ENCODE data around the gene PAQR4.

Gene PAQR4

DNA sequence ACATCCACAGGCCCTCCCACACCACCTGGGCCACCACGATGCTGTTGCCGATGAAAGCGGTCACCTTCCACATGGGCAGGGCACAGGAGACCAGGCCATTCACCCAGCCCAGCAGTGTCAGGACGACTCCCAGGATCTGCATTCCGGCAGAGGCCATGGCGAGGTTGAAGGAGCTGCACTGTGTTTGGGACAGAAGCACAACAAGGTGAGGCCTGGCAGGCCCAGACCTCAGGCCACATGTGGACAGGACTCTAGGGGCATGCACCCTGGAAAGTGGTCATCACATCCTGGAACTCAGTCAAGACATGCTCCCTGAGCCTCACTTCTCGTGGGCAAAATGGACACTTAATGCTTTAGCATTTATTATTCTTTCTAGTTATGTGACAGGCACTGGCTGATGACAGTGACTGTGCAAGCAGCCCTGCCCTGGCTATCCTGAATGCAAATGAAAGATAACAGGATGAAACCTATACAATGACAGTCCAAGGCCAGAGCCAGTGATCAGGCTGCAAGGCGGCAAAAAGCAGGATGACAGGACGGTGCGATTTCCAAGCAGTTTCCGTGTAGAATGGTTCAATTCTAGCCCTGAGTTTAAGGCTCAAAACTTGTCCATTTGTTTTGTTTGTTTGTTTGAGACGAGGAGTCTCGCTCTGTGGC is 46.8 kb downstream of the PAQR4 start:
- DNase-seq (ENCODE audit: low read depth): no peak
- H3K4me3 ChIP-seq (ENCODE audit: low read depth, low read length): no peak overlapping the region
- TF ChIP-seq, protein P1, sequence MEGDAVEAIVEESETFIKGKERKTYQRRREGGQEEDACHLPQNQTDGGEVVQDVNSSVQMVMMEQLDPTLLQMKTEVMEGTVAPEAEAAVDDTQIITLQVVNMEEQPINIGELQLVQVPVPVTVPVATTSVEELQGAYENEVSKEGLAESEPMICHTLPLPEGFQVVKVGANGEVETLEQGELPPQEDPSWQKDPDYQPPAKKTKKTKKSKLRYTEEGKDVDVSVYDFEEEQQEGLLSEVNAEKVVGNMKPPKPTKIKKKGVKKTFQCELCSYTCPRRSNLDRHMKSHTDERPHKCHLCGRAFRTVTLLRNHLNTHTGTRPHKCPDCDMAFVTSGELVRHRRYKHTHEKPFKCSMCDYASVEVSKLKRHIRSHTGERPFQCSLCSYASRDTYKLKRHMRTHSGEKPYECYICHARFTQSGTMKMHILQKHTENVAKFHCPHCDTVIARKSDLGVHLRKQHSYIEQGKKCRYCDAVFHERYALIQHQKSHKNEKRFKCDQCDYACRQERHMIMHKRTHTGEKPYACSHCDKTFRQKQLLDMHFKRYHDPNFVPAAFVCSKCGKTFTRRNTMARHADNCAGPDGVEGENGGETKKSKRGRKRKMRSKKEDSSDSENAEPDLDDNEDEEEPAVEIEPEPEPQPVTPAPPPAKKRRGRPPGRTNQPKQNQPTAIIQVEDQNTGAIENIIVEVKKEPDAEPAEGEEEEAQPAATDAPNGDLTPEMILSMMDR (IDR thresholded peaks at IDR 0.05; ENCODE audit: low read depth, low read length, missing control alignments): no peak

DNA sequence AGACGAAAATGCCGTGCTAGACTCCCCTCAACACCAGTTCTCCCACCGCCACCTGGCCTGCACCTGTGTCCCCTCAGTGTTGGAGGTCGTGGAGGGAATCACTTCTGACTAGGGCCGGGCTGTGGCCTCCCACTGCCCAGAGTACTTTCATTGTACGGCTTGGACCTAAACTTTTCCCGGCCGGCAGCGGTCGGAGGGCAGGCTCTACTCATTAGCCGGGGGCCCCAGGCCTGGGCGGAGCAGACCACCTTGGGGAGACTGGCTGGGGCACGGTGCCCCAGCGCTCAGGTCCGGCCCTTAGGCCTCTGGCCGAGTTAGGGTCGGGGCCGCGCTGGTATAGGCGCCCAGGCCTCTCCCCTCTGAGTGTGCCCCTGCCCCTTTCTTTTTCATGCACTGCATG is 48.2 kb downstream of the PAQR4 start:
- no peak overlapping the region for H3K4me3 ChIP-seq (ENCODE audit: low read depth, low read length)
- DNase-seq (ENCODE audit: low read depth): no peak

DNA sequence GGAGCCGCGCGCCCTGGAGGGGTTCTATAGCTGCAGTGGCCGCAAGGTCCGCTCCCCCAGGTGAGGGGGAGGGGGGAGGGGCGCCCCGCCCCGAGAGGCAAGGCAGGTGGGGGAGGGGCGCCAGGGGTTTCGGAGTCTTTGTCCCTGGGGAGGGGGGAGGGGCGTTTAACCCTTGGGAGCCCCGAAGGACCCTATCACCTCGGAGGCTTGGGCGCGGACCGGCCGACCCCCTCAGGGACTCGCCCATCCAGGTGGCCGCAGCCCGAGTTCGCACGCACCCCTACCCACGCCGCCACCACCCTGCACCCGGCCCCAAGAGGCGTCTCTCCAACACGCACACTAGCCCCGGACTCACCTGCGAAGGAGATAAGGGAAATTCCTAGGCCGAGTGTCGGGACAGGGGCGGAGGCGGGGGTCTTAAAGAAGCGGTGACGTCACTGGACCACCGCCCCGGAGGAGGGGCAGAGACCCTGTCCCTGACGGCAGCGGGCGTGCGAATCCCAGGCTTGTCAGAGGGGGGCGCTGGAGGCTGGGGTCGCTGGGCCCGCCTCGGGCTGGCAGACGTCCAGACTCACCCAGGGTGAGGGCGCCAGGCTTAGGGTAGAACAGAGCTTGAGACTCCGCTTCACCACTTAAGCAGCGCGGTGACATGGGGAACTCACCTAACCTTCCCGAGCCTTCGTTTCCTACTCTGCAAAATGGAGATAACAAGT is 48.8 kb downstream of the PAQR4 start, which contains the start of gene CLDN6:
CLDN6 (minus strand) TSS at position 390 of the 713 bp plus-strand sequence. CDS start 2,162 bp downstream, outside the sequence.
- H3K4me3 ChIP-seq (ENCODE audit: low read depth, low read length): no peak within 1 kb of the TSS
- no peak for DNase-seq (ENCODE audit: low read depth)
- TF ChIP-seq, protein P1 (IDR thresholded peaks at IDR 0.05; ENCODE audit: low read depth, low read length, missing control alignments): peak; percentile 33

More for the DNA sequence above, 48.2 kb downstream of the PAQR4 start:
- TF ChIP-seq, protein P1 (IDR thresholded peaks at IDR 0.05; ENCODE audit: low read depth, low read length, missing control alignments): no peak

DNA sequence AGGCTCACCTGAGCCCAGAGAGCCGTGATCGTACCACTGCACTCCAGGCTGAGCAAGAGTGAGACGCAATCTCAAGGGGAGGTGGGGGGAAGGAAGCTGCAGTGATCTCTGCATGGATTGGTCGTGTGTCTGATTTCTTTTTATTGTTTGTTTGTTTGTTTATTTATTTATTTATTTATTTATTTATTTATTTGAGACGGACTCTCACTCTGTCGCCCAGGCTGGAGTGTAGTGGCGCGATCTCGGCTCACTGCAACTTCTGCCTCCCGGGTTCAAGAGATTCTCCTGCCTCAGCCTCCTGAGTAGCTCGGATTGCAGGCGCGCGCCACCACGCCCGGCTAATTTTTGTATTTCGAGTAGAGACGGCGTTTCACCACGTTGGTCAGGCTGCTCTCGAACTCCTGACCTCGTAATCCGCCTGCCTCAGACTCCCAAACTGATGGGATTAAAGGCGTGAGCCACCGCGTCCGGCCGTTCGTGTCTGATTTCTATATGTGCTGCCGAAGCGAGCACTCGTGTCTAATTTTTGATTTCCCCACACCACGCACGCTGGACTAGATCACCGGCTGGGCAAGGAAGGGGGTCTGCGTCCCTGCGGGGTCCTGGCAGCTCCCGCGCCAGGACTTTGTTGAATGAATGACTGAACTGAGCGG is 50.6 kb downstream of the PAQR4 start:
- DNase-seq (ENCODE audit: low read depth): no peak
- peak overlapping the region; percentile 46 for H3K4me3 ChIP-seq (ENCODE audit: low read depth, low read length)
- TF ChIP-seq, protein P1 (IDR thresholded peaks at IDR 0.05; ENCODE audit: low read depth, low read length, missing control alignments): no peak

DNA sequence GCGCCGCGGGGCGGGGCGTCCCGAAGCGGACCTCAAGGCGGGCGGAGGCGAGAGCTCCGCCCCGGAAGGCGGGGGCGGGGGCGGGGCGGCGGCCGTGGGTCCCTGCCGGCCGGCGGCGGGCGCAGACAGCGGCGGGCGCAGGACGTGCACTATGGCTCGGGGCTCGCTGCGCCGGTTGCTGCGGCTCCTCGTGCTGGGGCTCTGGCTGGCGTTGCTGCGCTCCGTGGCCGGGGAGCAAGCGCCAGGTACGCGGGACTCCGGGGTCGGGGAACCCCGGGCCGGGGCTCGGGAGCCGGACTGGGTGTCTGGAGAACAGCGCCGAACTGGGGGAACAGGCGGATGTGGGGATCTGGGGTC is 51.1 kb downstream of the PAQR4 start, which contains the start of gene TNFRSF12A:
TNFRSF12A (plus strand) TSS at position 122 of the 357 bp plus-strand sequence; CDS start at position 152, 30 bp downstream.
- DNase-seq (ENCODE audit: low read depth): no peak
- H3K4me3 ChIP-seq (ENCODE audit: low read depth, low read length): peak within 1 kb of the TSS; percentile 68
- TF ChIP-seq, protein P1 (IDR thresholded peaks at IDR 0.05; ENCODE audit: low read depth, low read length, missing control alignments): no peak

DNA sequence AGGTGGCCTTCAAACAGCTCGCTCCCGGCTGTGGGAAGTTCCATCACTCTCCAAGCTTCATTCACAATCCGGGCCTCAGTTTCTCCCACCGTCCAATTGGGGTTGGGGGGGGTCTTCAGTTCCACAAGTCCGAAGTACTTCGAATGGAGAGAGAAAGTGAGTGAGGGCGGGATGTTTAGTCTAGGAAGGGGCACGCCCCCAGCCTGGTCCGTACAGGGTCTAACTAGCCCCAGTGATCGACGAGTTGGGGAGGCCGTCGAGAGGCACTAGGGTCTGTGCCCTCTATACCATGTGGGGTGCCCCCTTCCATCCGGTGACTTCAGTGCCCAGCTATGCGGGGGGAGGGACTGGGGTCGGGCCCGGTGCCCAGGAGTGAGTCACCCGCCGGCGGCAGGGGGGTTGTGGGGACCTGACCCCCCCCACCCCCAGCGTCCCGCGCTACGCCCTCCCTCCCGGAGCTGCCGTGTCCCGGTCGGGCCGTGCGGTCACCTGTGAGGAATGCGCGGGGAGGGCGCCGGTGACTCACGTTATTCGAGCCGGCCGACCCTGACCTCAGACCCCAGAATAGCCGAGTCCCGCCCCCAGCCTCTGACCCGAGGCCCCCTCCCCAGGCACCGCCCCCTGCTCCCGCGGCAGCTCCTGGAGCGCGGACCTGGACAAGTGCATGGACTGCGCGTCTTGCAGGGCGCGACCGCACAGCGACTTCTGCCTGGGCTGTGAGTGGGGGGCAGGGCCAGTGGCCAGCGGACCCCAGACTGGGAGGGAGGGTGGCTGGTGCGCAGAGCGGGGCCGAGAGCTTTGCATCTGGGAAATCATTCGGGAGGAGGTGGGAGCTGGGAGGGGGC is 51.7 kb downstream of the PAQR4 start:
- H3K4me3 ChIP-seq (ENCODE audit: low read depth, low read length): peak overlapping the region; percentile 68
- TF ChIP-seq, protein P1 (IDR thresholded peaks at IDR 0.05; ENCODE audit: low read depth, low read length, missing control alignments): no peak
- no peak for DNase-seq (ENCODE audit: low read depth)
